ENCODE data around the gene CCNL1. TPM values are rescaled to one million over a fixed set of nuclear protein-coding genes. Genes with fewer than 3 reads are reported as not detected.

Gene CCNL1
- total and polyA plus RNA-seq, 8 donors = 30.2 to 149 (median 43.5) TPM

GRCh38 chr3:157172746-157173145, 12.8 kb upstream of the CCNL1 start:
- intact Hi-C loops (cut with DNase I) = no loop called here

GRCh38 chr3:157170861-157171260, 10.9 kb upstream of the CCNL1 start:
- Histone ChIP-seq H3K27ac (no peak overlapping the region), H3K4me1 (peaks cover 0 to 8% (median 0%) of the 10 kb centered on the region in 3 donors), H3K4me3 (no peak overlapping the region), H3K36me3 (no peaks in the 10 kb centered on the region), H3K27me3 (no peaks in the 10 kb centered on the region), H3K9me3 (no peaks in the 10 kb centered on the region)
- 75 to 78% methylated on average over 3 of the region's 3 CpGs for WGBS, 2 donors
- TF ChIP-seq, protein P1, sequence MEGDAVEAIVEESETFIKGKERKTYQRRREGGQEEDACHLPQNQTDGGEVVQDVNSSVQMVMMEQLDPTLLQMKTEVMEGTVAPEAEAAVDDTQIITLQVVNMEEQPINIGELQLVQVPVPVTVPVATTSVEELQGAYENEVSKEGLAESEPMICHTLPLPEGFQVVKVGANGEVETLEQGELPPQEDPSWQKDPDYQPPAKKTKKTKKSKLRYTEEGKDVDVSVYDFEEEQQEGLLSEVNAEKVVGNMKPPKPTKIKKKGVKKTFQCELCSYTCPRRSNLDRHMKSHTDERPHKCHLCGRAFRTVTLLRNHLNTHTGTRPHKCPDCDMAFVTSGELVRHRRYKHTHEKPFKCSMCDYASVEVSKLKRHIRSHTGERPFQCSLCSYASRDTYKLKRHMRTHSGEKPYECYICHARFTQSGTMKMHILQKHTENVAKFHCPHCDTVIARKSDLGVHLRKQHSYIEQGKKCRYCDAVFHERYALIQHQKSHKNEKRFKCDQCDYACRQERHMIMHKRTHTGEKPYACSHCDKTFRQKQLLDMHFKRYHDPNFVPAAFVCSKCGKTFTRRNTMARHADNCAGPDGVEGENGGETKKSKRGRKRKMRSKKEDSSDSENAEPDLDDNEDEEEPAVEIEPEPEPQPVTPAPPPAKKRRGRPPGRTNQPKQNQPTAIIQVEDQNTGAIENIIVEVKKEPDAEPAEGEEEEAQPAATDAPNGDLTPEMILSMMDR (IDR thresholded peaks at IDR 0.05) = no peak
- ATAC-seq (no peak), FAIRE-seq (no peak), DNase-seq (no peak)
- intact Hi-C loops (cut with DNase I) = no loop called here

More at GRCh38 chr3:157172746-157173145, 12.8 kb upstream of the CCNL1 start:
- Histone ChIP-seq H3K36me3 (no peaks in the 10 kb centered on the region), H3K4me1 (peaks cover 6 to 18% (median 10%) of the 10 kb centered on the region in 3 donors), H3K9me3 (no peaks in the 10 kb centered on the region), H3K27me3 (no peaks in the 10 kb centered on the region), H3K4me3 (no peak overlapping the region), H3K27ac (no peak overlapping the region)
- TF ChIP-seq, protein P1 (IDR thresholded peaks at IDR 0.05) = no peak
- 63 to 73% methylated on average over 4 of the region's 4 CpGs for WGBS, 2 donors
- DNase-seq (no peak), ATAC-seq (no peak), FAIRE-seq (no peak)

DNA sequence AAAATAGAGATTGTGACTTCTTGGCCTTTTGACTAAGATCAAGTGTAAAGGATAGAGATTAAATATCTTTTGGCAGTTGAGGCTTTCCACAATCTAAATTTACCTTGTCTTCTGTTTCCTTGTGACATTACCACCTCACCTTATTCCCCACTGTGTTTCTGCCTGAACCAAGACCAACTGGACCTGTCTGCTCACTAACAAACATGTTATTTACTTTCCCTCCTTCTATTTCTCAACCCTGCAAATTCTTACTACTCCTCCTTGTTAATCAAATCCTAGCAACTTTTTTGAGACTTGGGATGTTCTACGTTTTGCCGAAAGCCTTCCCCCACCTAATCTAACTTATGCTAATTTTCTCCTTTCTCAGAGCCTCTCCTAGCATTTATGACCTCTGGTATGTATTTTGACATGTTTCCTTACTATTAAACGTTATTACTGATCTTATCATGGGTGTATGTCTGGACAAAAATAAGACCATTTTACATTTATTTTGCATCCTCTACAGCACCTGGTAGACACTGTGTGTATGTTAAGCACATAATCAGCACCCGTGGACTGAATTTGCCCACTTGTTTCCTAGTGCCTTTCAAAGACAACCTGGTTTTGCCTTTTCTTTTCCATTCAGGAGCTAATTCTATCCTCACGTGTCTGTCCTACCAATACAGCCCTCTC, 7.6 kb upstream of the CCNL1 start:
- no peak for FAIRE-seq
- intact Hi-C loops (cut with DNase I) = no loop called here
- Histone ChIP-seq H3K36me3 (no peaks in the 10 kb centered on the region), H3K4me3 (no peak overlapping the region), H3K4me1 (no peaks in the 10 kb centered on the region), H3K27ac (no peak overlapping the region), H3K27me3 (no peaks in the 10 kb centered on the region), H3K9me3 (no peaks in the 10 kb centered on the region)
- WGBS, 2 donors = 72 to 75% methylated on average over 5 of the region's 5 CpGs
- no peak for DNase-seq
- TF ChIP-seq, protein P1 (IDR thresholded peaks at IDR 0.05) = no peak
- ATAC-seq = no peak

GRCh38 chr3:157166561-157166960, 6.6 kb upstream of the CCNL1 start:
- no peaks in the 10 kb centered on the region for H3K36me3 ChIP-seq
- H3K27ac ChIP-seq = no peak overlapping the region
- FAIRE-seq (no peak), ATAC-seq (peak in 3 of 4 donors; percentile 18 to 56 (median 30)), DNase-seq (no peak)
- no peaks in the 10 kb centered on the region for H3K27me3 ChIP-seq
- no peak overlapping the region for H3K4me3 ChIP-seq
- intact Hi-C loops (cut with DNase I) = no loop called here
- peaks cover 0 to 2% (median 0%) of the 10 kb centered on the region in 3 donors for H3K4me1 ChIP-seq
- no peaks in the 10 kb centered on the region for H3K9me3 ChIP-seq
- WGBS, 2 donors = 41 to 50% methylated on average over 2 of the region's 2 CpGs
- TF ChIP-seq, protein P1 (IDR thresholded peaks at IDR 0.05) = no peak

- ATAC-seq (no peak), FAIRE-seq (no peak), DNase-seq (no peak)
- Histone ChIP-seq H3K36me3 (no peaks in the 10 kb centered on the region), H3K4me3 (no peak overlapping the region), H3K27me3 (no peaks in the 10 kb centered on the region), H3K27ac (no peak overlapping the region), H3K9me3 (no peaks in the 10 kb centered on the region), H3K4me1 (peaks cover 0 to 6% (median 3%) of the 10 kb centered on the region in 3 donors)
- intact Hi-C loops (cut with DNase I) = no loop called here
- TF ChIP-seq, protein P1 (IDR thresholded peaks at IDR 0.05) = no peak
These were observed 6.2 kb upstream of the CCNL1 start for GRCh38 chr3:157166115-157166514.
